ENCODE results near the gene TEDC2. TPM values are rescaled to one million over a fixed set of nuclear protein-coding genes. Genes with fewer than 3 reads are reported as not detected.
A peak's percentile ranks its signal among the peaks of the same experiment; 100 is the strongest.

Gene TEDC2
- total and polyA plus RNA-seq, 3 donors from 2014 or later: 7.7 to 19.4 (median 18.0) TPM

DNA sequence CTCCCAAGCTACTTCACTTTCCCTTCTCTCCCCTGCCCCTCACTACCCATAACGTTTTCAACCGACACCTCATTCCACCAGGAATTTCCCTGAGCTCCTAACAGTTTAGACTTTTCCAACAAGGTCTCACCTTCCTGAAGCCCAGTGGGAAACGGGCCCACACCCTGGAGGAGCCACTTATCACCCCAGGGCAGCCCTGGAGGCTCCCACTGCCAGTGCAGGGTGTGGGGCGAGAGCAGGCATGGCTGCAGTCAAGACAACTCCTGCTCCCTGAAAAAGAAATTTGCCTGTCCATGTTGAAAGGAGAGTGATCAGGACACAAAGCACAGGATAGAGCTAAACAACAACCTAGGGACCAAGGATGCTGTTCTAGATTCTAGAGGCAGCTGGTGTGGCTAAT lies 32.4 kb upstream of the TEDC2 start:
- no peak overlapping the region for H3K4me3 ChIP-seq
- intact Hi-C loops (cut with DNase I; ENCODE audit: low total_unique reads): no loop called here
- H3K9me3 ChIP-seq: no peaks in the 10 kb centered on the region
- H3K36me3 ChIP-seq (ENCODE audit: low read depth, missing control alignments): no peaks in the 10 kb centered on the region
- no peak for TF ChIP-seq POLR2A (IDR thresholded peaks at IDR 0.05)
- TF ChIP-seq, protein P1, sequence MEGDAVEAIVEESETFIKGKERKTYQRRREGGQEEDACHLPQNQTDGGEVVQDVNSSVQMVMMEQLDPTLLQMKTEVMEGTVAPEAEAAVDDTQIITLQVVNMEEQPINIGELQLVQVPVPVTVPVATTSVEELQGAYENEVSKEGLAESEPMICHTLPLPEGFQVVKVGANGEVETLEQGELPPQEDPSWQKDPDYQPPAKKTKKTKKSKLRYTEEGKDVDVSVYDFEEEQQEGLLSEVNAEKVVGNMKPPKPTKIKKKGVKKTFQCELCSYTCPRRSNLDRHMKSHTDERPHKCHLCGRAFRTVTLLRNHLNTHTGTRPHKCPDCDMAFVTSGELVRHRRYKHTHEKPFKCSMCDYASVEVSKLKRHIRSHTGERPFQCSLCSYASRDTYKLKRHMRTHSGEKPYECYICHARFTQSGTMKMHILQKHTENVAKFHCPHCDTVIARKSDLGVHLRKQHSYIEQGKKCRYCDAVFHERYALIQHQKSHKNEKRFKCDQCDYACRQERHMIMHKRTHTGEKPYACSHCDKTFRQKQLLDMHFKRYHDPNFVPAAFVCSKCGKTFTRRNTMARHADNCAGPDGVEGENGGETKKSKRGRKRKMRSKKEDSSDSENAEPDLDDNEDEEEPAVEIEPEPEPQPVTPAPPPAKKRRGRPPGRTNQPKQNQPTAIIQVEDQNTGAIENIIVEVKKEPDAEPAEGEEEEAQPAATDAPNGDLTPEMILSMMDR (IDR thresholded peaks at IDR 0.05): no peak
- 85 to 91% methylated on average over 4 of the region's 4 CpGs for WGBS, 2 donors
- H3K4me1 ChIP-seq: peaks cover 12% of the 10 kb centered on the region
- no peak for DNase-seq
- H3K27ac ChIP-seq: no peak overlapping the region
- H3K27me3 ChIP-seq: no peaks in the 10 kb centered on the region

DNA sequence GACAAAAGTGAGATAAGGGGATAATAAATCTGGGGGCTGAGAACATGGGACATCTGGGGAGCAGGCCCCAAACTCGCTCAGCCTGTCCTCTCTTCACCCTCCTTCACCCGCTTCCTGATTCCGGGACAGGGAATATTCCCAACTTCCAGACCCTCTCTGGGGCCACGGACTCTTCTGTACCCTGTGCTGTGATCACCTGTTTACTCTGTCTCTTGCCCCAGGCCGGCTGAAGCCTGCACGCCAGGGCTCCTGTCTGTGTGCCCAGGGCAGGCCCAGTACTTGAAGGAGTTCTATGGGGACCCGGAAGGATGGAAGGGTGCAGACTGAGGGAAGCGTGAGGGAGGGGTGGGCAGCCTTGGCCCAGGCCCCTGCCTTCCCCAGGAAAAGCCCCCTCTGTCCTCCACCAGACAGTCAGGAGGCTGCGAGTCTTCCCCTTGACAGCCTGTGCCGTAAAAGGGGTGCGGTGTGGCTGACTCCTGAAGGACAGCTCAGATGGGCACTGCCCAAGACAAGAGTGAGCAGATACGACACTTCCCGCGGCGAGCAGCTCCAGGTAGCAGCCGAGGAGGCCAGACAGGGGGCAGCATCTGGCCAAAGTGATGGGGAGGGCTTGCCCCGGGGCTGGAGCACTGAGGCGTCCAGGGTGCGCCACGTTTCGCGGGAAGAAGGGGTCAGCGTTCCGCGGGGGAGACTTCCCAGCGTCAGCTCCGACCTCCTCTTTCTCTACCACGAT lies 31.7 kb upstream of the TEDC2 start:
- Histone ChIP-seq H3K27ac (peak overlapping the region; percentile 68 to 85), H3K36me3 (ENCODE audit: low read depth, missing control alignments) (no peaks in the 10 kb centered on the region), H3K4me3 (peak overlapping the region; percentile 89 to 90), H3K27me3 (no peaks in the 10 kb centered on the region), H3K4me1 (peaks cover 12% of the 10 kb centered on the region), H3K9me3 (no peaks in the 10 kb centered on the region)
- TF ChIP-seq, protein P1 (IDR thresholded peaks at IDR 0.05): peak in 1 of 3 experiments; percentile 19
- no peak for TF ChIP-seq POLR2A (IDR thresholded peaks at IDR 0.05)
- intact Hi-C loops (cut with DNase I; ENCODE audit: low total_unique reads): no loop called here
- WGBS, 2 donors: 35 to 36% methylated on average over 16 to 22 of the region's 28 CpGs
- DNase-seq: peak; percentile 57

DNA sequence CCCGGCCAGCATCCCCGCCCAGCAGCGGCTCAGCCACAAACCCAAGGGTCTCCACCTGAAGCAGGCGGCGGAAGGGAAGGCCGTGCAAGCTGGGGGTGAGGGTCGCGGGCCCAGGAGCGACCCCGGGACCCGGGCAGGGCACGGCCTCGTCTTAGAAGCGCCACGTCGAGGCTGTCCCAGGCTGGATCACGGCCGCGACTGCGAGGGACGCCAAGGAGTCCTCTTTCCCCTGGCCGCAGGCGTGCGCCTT lies 31.2 kb upstream of the TEDC2 start:
- Histone ChIP-seq H3K36me3 (ENCODE audit: low read depth, missing control alignments) (no peaks in the 10 kb centered on the region), H3K4me1 (peaks cover 12% of the 10 kb centered on the region), H3K9me3 (no peaks in the 10 kb centered on the region), H3K27me3 (no peaks in the 10 kb centered on the region), H3K4me3 (peak overlapping the region; percentile 89 to 90), H3K27ac (peak overlapping the region; percentile 68 to 85)
- intact Hi-C loops (cut with DNase I; ENCODE audit: low total_unique reads): no loop called here
- TF ChIP-seq POLR2A (IDR thresholded peaks at IDR 0.05): no peak
- TF ChIP-seq, protein P1 (IDR thresholded peaks at IDR 0.05): no peak
- DNase-seq: no peak
- 2% methylated on average over 20 of the region's 24 CpGs; no CpG with 5 or more reads in 1 of the 2 donors for WGBS, 2 donors

DNA sequence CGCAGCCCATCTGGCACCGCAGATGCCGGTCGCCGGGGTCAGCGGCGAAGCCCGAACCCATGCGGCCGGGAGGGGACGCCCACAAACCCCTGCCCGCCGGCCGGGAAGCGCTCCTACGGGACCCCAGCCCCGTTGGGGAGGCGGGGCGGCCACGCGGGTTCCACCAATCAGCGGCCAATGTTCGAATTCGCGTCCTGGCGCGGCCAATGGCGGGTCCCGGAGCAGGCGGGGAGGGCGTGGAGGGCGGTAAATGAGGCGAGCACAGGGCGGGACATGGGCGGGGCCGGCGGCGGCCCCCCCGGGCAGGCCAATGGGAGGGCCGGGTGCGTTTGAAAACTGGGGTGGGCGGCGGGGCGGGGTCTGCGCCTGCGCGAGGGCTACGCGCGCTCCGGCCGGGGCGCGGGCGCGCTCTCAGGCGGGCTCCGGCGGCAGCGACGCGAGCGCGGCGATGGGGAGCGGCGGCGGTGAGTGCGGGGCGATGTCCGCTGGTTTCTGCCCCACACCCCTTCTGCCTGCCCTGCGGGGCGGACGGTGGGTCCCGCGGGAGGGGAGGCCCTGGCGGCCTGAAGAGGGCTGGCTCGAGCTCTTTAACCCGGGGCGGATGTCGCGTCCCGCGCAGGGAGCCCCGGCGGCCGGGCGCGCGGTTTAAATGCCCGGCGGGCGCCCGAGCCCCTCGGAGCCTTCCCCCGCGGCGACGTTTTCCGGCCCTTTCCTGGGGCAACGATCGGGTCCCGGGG lies 30.7 kb upstream of the TEDC2 start, which contains the start of gene CCNF:
TSS of gene CCNF (plus strand) at position 414 of the 737 bp plus-strand sequence. CDS start at position 449, 35 bp downstream.
- H3K27me3 ChIP-seq: no peaks in the 10 kb centered on the region
- 0% methylated on average over 74 of the region's 103 CpGs; no CpG with 5 or more reads in 1 of the 2 donors for WGBS, 2 donors
- TF ChIP-seq, protein P1 (IDR thresholded peaks at IDR 0.05): no peak
- no peak for TF ChIP-seq POLR2A (IDR thresholded peaks at IDR 0.05)
- intact Hi-C loops (cut with DNase I; ENCODE audit: low total_unique reads): no loop called here
- no peaks in the 10 kb centered on the region for H3K36me3 ChIP-seq (ENCODE audit: low read depth, missing control alignments)
- peaks cover 12% of the 10 kb centered on the region for H3K4me1 ChIP-seq
- peak; percentile 98 for DNase-seq
- H3K4me3 ChIP-seq: peak within 1 kb of the TSS; percentile 89 to 90
- no peaks in the 10 kb centered on the region for H3K9me3 ChIP-seq
- peak within 1 kb of the TSS; percentile 77 to 85 for H3K27ac ChIP-seq

Data from testis (tissue), 3 donors.